AG09309 (cell line): Measurements from ENCODE around the gene GRAMD1B.
"Not testable (repeated sequence)": the region's sequence is repeated elsewhere in the genome, so short reads cannot be mapped to it uniquely, and the experiment has no call there.

Experiments
- DNase-seq: peaks from one replicate; pipeline ENCODE4 v3.0.0-alpha.2; 2010; ENCODE audit warnings: low read depth
- H3K4me3 ChIP-seq: 2 replicates; pipeline ENCODE4 v1.5.1; 2011; ENCODE audit warnings: mild to moderate bottlenecking, low read depth, low read length, moderate library complexity; ENCODE audit not compliant: control insufficient read depth
- CTCF ChIP-seq: IDR thresholded peaks from 2 replicates; pipeline ENCODE4 v1.5.1; 2011; ENCODE audit warnings: mild to moderate bottlenecking, low read depth, low read length, inconsistent platforms; ENCODE audit not compliant: insufficient read depth, control insufficient read depth; ENCODE audit errors: missing control alignments

The GRAMD1B gene

GRCh38 chr11:123461164-123461563 is 31.1 kb downstream of the GRAMD1B start:
- no peak for TF ChIP-seq CTCF
- DNase-seq, result no peak
- H3K4me3 ChIP-seq, result no peak overlapping the region

DNA sequence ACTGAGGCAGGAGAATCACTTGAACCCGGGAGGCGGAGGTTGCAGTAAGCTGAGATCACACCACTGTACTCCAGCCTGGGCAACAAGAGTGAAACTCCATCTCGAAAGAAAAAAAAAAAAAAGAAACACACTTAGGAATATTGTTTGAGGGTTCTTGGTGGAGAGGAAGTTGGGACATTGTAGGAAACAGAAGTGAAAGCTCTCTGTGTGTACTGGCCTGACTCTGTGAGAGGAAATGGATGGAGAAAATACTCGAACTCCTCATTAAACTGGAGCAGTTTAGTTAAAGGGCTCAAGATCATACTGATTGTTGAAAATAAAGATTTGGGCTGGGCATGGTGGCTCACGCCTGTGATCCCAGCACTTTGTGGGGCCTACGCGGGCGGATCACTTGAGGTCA is 35.6 kb downstream of the GRAMD1B start:
- not testable (repeated sequence) for H3K4me3 ChIP-seq, DNase-seq

DNA sequence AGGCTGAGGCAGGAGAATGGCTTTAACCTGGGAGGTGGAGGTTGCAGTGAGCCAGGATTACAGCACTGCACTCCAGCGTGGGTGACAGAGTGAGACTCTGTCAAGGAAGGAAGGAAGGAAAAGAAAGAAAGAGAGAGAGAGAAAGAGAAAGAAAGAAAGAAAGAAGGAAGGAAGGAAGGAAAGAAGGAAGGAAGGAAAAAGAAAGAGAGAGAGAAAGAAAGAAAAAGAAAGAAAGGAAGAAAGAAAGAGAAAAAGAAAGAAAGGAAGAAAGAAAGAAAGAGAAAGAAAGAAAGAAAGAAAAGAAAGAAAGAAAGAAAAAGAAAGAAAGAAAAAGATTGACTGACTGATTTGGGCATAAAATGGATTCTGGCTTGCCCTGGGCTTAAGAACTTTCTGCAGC is 36.1 kb downstream of the GRAMD1B start:
- not testable (repeated sequence) for DNase-seq

GRCh38 chr11:123469089-123469488 is 39.0 kb downstream of the GRAMD1B start:
- no peak for TF ChIP-seq CTCF
- H3K4me3 ChIP-seq, result no peak overlapping the region
- no peak for DNase-seq

More for the DNA sequence above, 36.1 kb downstream of the GRAMD1B start:
- H3K4me3 ChIP-seq, result not testable (repeated sequence)

- DNase-seq, result no peak
- no peak for TF ChIP-seq CTCF
- no peak overlapping the region for H3K4me3 ChIP-seq
These were observed 39.5 kb downstream of the GRAMD1B start for GRCh38 chr11:123469586-123469985.

GRCh38 chr11:123470842-123471241 is 40.8 kb downstream of the GRAMD1B start:
- no peak for DNase-seq
- no peak for TF ChIP-seq CTCF
- H3K4me3 ChIP-seq, result no peak overlapping the region

DNA sequence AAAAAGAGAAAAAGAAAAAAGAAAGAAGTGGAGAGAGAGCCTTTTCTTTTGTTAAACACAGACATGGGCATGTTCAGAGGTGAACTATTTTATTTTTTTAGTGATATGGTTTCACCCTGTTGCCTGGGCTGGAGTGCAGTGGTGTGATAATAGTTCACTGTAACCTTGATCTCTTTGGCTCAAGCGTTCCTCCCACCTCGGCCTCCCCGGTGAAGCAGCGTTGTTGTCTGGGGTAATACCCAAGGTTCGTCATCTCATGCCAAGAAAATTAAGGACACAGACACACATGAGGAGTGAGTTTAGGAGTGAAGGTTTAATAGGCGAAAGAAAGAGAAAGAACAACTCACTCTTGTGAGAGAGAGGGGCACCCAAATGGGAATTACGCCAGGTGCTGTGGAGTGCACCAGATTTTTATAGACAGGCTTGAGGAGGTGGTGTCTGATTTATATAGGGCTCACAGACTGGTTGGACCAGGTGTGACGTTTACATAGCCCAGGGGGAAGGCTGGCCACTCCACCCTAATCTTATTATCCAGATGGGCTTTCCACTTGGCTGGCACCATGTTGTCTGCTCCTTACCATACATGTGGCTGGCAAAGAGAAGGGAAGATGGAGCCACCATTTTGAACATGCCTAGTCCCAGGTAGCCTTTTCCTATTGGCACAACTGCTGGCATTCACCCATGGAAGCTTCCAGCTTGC is 42.3 kb downstream of the GRAMD1B start:
- H3K4me3 ChIP-seq, result no peak overlapping the region
- DNase-seq, result no peak
- TF ChIP-seq CTCF, result no peak

- no peak for TF ChIP-seq CTCF
- no peak overlapping the region for H3K4me3 ChIP-seq
- DNase-seq, result peak; percentile 91
These were observed 44.0 kb downstream of the GRAMD1B start for GRCh38 chr11:123473941-123474677.
